WERI-Rb-1 (cell line): ENCODE results near the gene SPNS1.
"Not testable (repeated sequence)": the region's sequence is repeated elsewhere in the genome, so short reads cannot be mapped to it uniquely, and the experiment has no call there.

Source experiments
- DNase-seq: peaks from one replicate; pipeline ENCODE4 v3.0.0-alpha.2; 2020
- H3K27ac ChIP-seq: fragments of 250-450 bp; sonication (Bioruptor Pico); 2 replicates; pipeline ENCODE4 v1.5.1; 2020; ENCODE audit warnings: mild to moderate bottlenecking, moderate library complexity
- H3K27me3 ChIP-seq: fragments of 250-450 bp; sonication (Bioruptor Pico); 2 replicates; pipeline ENCODE4 v1.5.1; 2021; ENCODE audit warnings: mild to moderate bottlenecking, low read depth, moderate library complexity; ENCODE audit not compliant: insufficient read depth, severe bottlenecking
- H3K36me3 ChIP-seq: fragments of 250-450 bp; sonication (Bioruptor Pico); 2 replicates; pipeline ENCODE4 v1.5.1; 2020; ENCODE audit warnings: mild to moderate bottlenecking, moderate library complexity
- H3K4me3 ChIP-seq: 2 replicates; pipeline ENCODE4 v1.5.1; 2011; ENCODE audit warnings: low read depth, mild to moderate bottlenecking, control low read depth, low read length
- H3K9me3 ChIP-seq: fragments of 250-450 bp; sonication (Bioruptor Pico); 2 replicates; pipeline ENCODE4 v1.5.1; 2021; ENCODE audit warnings: mild to moderate bottlenecking, moderate library complexity; ENCODE audit not compliant: severe bottlenecking
- CTCF ChIP-seq: IDR thresholded peaks from 2 replicates; pipeline ENCODE4 v1.5.1; 2011; ENCODE audit warnings: low read depth, mild to moderate bottlenecking, control low read depth, inconsistent platforms, low read length

The SPNS1 gene

GRCh38 chr16:28974437-28975157 is at the start of gene SPNS1:
SPNS1 (plus strand) TSS chr16:28974778; CDS start chr16:28975152, 374 bp downstream.
- H3K27me3 ChIP-seq, result no peaks in the 10 kb centered on the region
- H3K27ac ChIP-seq, result peak within 1 kb of the TSS; percentile 70
- H3K4me3 ChIP-seq, result peak within 1 kb of the TSS; percentile 66
- no peak for TF ChIP-seq CTCF
- peaks cover 7% of the 10 kb centered on the region; the same call in 1 of the 2 replicates for H3K36me3 ChIP-seq
- no peaks in the 10 kb centered on the region for H3K9me3 ChIP-seq
- peak; percentile 96 for DNase-seq

- DNase-seq, result peak; percentile 89
- no peak for TF ChIP-seq CTCF
- H3K27ac ChIP-seq, result peak overlapping the region; percentile 96
- peaks cover 6% of the 10 kb centered on the region; the same call in 1 of the 2 replicates for H3K36me3 ChIP-seq
- H3K4me3 ChIP-seq, result peak overlapping the region; percentile 94
- no peaks in the 10 kb centered on the region for H3K9me3 ChIP-seq
- no peaks in the 10 kb centered on the region for H3K27me3 ChIP-seq
Observed at GRCh38 chr16:28925386-28926228, 49.0 kb upstream of the SPNS1 start.

GRCh38 chr16:28926284-28926683 is 48.3 kb upstream of the SPNS1 start:
- Histone ChIP-seq H3K4me3 (peak overlapping the region; percentile 94), H3K27ac (peak overlapping the region; percentile 96)
- not testable (repeated sequence) for H3K36me3 ChIP-seq, H3K9me3 ChIP-seq, DNase-seq, H3K27me3 ChIP-seq

- H3K27ac ChIP-seq, result no peak overlapping the region
- no peaks in the 10 kb centered on the region for H3K27me3 ChIP-seq
- no peak for TF ChIP-seq CTCF
Observed at GRCh38 chr16:28927815-28928214, 46.8 kb upstream of the SPNS1 start.

GRCh38 chr16:28930203-28930602 is 44.4 kb upstream of the SPNS1 start:
- H3K36me3 ChIP-seq, result 0 out of 2 replicates have a peak, but pooled peaks cover 2% of the 10 kb centered on the region
- H3K27ac ChIP-seq, result no peak overlapping the region
- TF ChIP-seq CTCF, result no peak
- no peak for DNase-seq
- H3K4me3 ChIP-seq, result no peak overlapping the region
- H3K9me3 ChIP-seq, result no peaks in the 10 kb centered on the region
- H3K27me3 ChIP-seq, result no peaks in the 10 kb centered on the region

More at GRCh38 chr16:28927815-28928214, 46.8 kb upstream of the SPNS1 start:
- no peak for DNase-seq
- Histone ChIP-seq H3K4me3 (no peak overlapping the region), H3K36me3 (peaks cover 6% of the 10 kb centered on the region; the same call in 1 of the 2 replicates), H3K9me3 (no peaks in the 10 kb centered on the region)

- peak; percentile 86 for DNase-seq
- Histone ChIP-seq H3K36me3 (no peaks in the 10 kb centered on the region), H3K27me3 (no peaks in the 10 kb centered on the region), H3K4me3 (no peak overlapping the region), H3K9me3 (no peaks in the 10 kb centered on the region), H3K27ac (no peak overlapping the region)
- no peak for TF ChIP-seq CTCF
Observed at GRCh38 chr16:28930652-28931051, 43.9 kb upstream of the SPNS1 start.
